Keratinocyte (primary cell): Measurements from ENCODE around the gene VAV2. TPM values are rescaled to one million over a fixed set of nuclear protein-coding genes. Genes with fewer than 3 reads are reported as not detected.

Source experiments
- DNase-seq: peaks from one replicate; pipeline ENCODE4 v3.0.0-alpha.2; 2011; ENCODE audit warnings: low read depth, missing footprints, low spot score
- FAIRE-seq: peaks from 2 replicates; lab custom pipeline; 2011; peaks lifted over from hg19 to GRCh38; lab: Jason Lieb, UNC
- H2AFZ ChIP-seq: 2 replicates; pipeline ENCODE4 v1.6.0; 2012; ENCODE audit warnings: low read length, control low read depth, inconsistent platforms; ENCODE audit not compliant: control insufficient read depth
- H3K27ac ChIP-seq: 2 replicates; pipeline ENCODE4 v1.5.1; 2011; ENCODE audit warnings: low read length; ENCODE audit not compliant: control insufficient read depth, insufficient read depth
- H3K27me3 ChIP-seq: 3 replicates; pipeline ENCODE4 v1.6.0; 2011; ENCODE audit warnings: low read length; ENCODE audit not compliant: control insufficient read depth, insufficient read depth; ENCODE audit errors: extremely low read depth
- H3K36me3 ChIP-seq, 2 experiments: 2 replicates in 1 of 2; 3 replicates in 1 of 2; pipeline ENCODE4 v1.5.1; 2011; ENCODE audit warnings: low read length in 2 of 2, mild to moderate bottlenecking in 1 of 2; ENCODE audit not compliant: control insufficient read depth in 2 of 2, insufficient read depth in 2 of 2; ENCODE audit errors: extremely low read depth in 1 of 2
- H3K4me1 ChIP-seq: 3 replicates; pipeline ENCODE4 v1.5.1; 2011; ENCODE audit warnings: low read length; ENCODE audit not compliant: control insufficient read depth, insufficient read depth; ENCODE audit errors: extremely low read depth
- H3K4me2 ChIP-seq: 3 replicates; pipeline ENCODE4 v1.6.0; 2011; ENCODE audit warnings: low read depth, low read length; ENCODE audit not compliant: control insufficient read depth, insufficient read depth; ENCODE audit errors: extremely low read depth
- H3K4me3 ChIP-seq, 3 experiments: fragments of 200-600 bp in 1 of 3; sonication (generic) in 1 of 3; 2 replicates in 2 of 3; 3 replicates in 1 of 3; pipeline ENCODE4 v1.5.1; 2011 to 2016; ENCODE audit warnings: low read length in 3 of 3, mild to moderate bottlenecking in 3 of 3, control low read depth in 2 of 3, inconsistent platforms in 1 of 3, low read depth in 1 of 3, mixed read lengths in 1 of 3, mixed run types in 1 of 3, moderate library complexity in 1 of 3; ENCODE audit not compliant: control insufficient read depth in 2 of 3, insufficient read depth in 2 of 3; ENCODE audit errors: extremely low read depth in 1 of 3
- H3K79me2 ChIP-seq: 2 replicates; pipeline ENCODE4 v1.6.0; 2012; ENCODE audit warnings: low read length; ENCODE audit not compliant: control insufficient read depth, insufficient read depth
- H3K9ac ChIP-seq: 3 replicates; pipeline ENCODE4 v1.6.0; 2011; ENCODE audit warnings: low read length; ENCODE audit not compliant: control insufficient read depth, insufficient read depth; ENCODE audit errors: extremely low read depth
- H3K9me1 ChIP-seq: 3 replicates; pipeline ENCODE4 v1.6.0; 2011; ENCODE audit warnings: low read length; ENCODE audit not compliant: control insufficient read depth, insufficient read depth; ENCODE audit errors: extremely low read depth
- H3K9me3 ChIP-seq: 2 replicates; pipeline ENCODE4 v1.5.1; 2012; ENCODE audit warnings: low read depth, low read length; ENCODE audit not compliant: control insufficient read depth
- H4K20me1 ChIP-seq: 3 replicates; pipeline ENCODE4 v1.6.0; 2011; ENCODE audit warnings: low read length; ENCODE audit not compliant: control insufficient read depth, insufficient read depth; ENCODE audit errors: extremely low read depth
- CTCF ChIP-seq, 3 experiments: IDR thresholded peaks in 1 of 3; conservative IDR thresholded peaks in 1 of 3; optimal IDR thresholded peaks in 1 of 3; 2 replicates in 2 of 3; 3 replicates in 1 of 3; pipeline versions ENCODE3 to v1.5.1; 2011; ENCODE audit warnings: low read length in 3 of 3, mild to moderate bottlenecking in 3 of 3, moderate library complexity in 2 of 3, control low read depth in 1 of 3, inconsistent platforms in 1 of 3; ENCODE audit not compliant: insufficient read depth in 2 of 3; ENCODE audit errors: extremely low read depth in 1 of 3
- EZH2 ChIP-seq: IDR thresholded peaks from one replicate; pipeline ENCODE4 v1.6.1; 2012; ENCODE audit warnings: inconsistent platforms, mild to moderate bottlenecking, low read length, moderate library complexity
- dilution Hi-C: fragments of 300-500 bp; cut with MboI; formaldehyde crosslinking; loops from one replicate; pipeline ENCODE4 v1.7.0; 2020; ENCODE audit warnings: low sequenced_read_pairs; ENCODE audit not compliant: extremely low pct_ligation_motif_present
- polyA plus RNA-seq, 5 experiments: library from polyadenylated mRNA; depleted of rRNA in 3 of 5; stranded (reverse) in 3 of 5; stranded (forward) in 1 of 5; unstranded in 1 of 5; fragments of >200 nt; gene quantifications; 1 replicate in 1 of 5; 2 replicates in 3 of 5; 3 replicates in 1 of 5; pipeline versions ENCODE4 v1.2.1 to v1.2.3, GENCODE V29; 2011 to 2012; ENCODE audit warnings: missing spikeins in 2 of 5, low read depth in 1 of 5, low replicate concordance in 1 of 5

The VAV2 gene
- polyA plus RNA-seq, 1 donor (not counting 4 experiments of a cell fraction or from before 2014, with no cell fraction given), result 16.4 TPM

DNA sequence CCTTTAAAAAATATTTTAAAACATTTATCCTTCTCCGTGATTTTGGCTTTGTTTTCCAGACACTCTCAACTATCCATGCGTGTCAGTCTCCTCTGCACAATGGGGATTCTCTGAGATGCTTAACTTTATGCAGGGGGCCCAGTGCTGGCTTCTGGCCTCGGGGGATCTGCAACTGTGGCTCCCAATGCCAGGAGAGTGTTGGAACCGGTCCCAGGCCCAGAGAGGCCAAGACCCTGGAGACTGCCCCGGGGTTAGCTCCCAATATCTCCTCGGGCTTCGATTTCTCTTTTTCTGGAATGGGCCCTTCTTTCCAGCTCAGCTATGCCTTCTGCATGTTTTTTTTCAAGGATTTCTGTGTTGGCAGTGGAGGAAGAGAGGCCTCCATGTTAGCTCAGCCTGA is 233.9 kb downstream of the VAV2 start:
- TF ChIP-seq EZH2 (no peak), CTCF (optimal IDR thresholded peaks at IDR 0.05 in 1 of 3, IDR thresholded peaks at IDR 0.05 in 1 of 3, conservative IDR thresholded peaks at IDR 0.05 in 1 of 3; ENCODE audit: extremely low read depth in 1 of 3, insufficient read depth in 2 of 3, low read length in 3 of 3) (no peak)
- Histone ChIP-seq H3K27me3 (no peaks in the 10 kb centered on the region), H3K9me1 (no peaks in the 10 kb centered on the region), H3K9ac (no peak overlapping the region), H4K20me1 (no peaks in the 10 kb centered on the region), H3K9me3 (no peaks in the 10 kb centered on the region), H3K36me3 (peaks cover 4 to 9% of the 10 kb centered on the region in 2 experiments), H3K27ac (no peak overlapping the region), H3K4me3 (no peak overlapping the region), H3K79me2 (no peaks in the 10 kb centered on the region), H2AFZ (no peak overlapping the region), H3K4me1 (no peaks in the 10 kb centered on the region), H3K4me2 (no peak overlapping the region)
- dilution Hi-C loops, result no loop called here
- no peak for DNase-seq
- FAIRE-seq, result no peak

DNA sequence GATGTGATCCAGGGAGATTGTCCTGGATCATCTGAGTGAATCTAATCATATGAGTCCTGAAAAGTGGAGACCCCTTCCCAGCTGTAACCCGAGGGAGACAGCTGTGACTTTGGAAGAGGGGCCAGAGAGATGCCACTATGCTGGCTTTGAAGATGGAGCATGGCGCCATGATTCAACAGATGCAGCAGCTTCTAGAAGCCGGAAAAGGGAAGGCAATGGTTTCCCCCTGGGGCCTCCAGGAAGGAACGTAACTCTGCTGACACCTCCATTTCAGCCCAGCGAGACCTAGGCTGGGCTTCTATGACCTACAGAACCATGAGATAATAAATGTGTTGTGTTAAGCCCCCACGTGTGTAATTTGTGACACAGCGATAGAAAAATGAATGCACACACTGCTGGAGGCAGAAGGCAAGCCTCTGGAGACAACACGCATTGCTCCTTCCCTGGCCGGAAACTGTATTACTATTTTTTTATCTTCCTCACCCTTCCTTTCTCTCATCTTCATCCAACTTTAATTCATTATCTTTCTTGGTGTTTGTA is 237.4 kb downstream of the VAV2 start:
- H3K4me3 ChIP-seq, result no peak overlapping the region
- TF ChIP-seq EZH2 (no peak), CTCF (optimal IDR thresholded peaks at IDR 0.05 in 1 of 3, IDR thresholded peaks at IDR 0.05 in 1 of 3, conservative IDR thresholded peaks at IDR 0.05 in 1 of 3; ENCODE audit: extremely low read depth in 1 of 3, insufficient read depth in 2 of 3, low read length in 3 of 3) (no peak)
- no peak overlapping the region for H3K27ac ChIP-seq
- no peak for FAIRE-seq
- no peak overlapping the region for H3K4me2 ChIP-seq
- no peak overlapping the region for H2AFZ ChIP-seq
- no peaks in the 10 kb centered on the region for H3K79me2 ChIP-seq
- H3K36me3 ChIP-seq, result peaks cover 0 to 4% of the 10 kb centered on the region in 2 experiments
- no peak overlapping the region for H3K9ac ChIP-seq
- no peaks in the 10 kb centered on the region for H3K27me3 ChIP-seq
- no peaks in the 10 kb centered on the region for H3K4me1 ChIP-seq
- DNase-seq, result no peak
- no peaks in the 10 kb centered on the region for H3K9me1 ChIP-seq
- H3K9me3 ChIP-seq, result no peaks in the 10 kb centered on the region
- H4K20me1 ChIP-seq, result no peaks in the 10 kb centered on the region
- dilution Hi-C loops, result no loop called here
